OCI-LY3 (cell line): ENCODE results near the gene REG3G.

Experiments used
- CTCF ChIP-seq: fragments of 200-600, 300-600 bp; sonication (generic); IDR thresholded peaks from 2 replicates; pipeline ENCODE4 v1.5.1; 2014; ENCODE audit warnings: antibody characterized with exemption, low read length, low read depth
- EZH2phosphoT487 ChIP-seq: fragments of 200-600 bp; shearing (Covaris generic); IDR thresholded peaks from 2 replicates; pipeline ENCODE4 v1.6.1; 2018; ENCODE audit warnings: antibody characterized with exemption, mixed run types, low read depth

- TF ChIP-seq CTCF (peak; percentile 54), EZH2phosphoT487 (no peak)
Measured at GRCh38 chr2:78999406-78999805, 26.1 kb upstream of the REG3G start.
